B cell (primary cell): Measurements from ENCODE around the gene PGS1. TPM values are rescaled to one million over a fixed set of nuclear protein-coding genes. Genes with fewer than 3 reads are reported as not detected.

Experiments
- ATAC-seq: fragments of 200-7000 bp; cut with Tn5 transposase; one replicate; pipeline ENCODE4 v1.10.0; 2021; ENCODE audit warnings: low read depth, mild to moderate bottlenecking, moderate number of reproducible peaks, moderate library complexity
- CTCF ChIA-PET: fragments of 350-600 bp; sonication (Branson Sonifier 250); formaldehyde crosslinking; loops from one replicate; lab custom pipeline; 2021; ENCODE audit warnings: antibody characterized with exemption, inconsistent platforms; lab: Charles Lee
- POLR2A ChIA-PET: fragments of 350-600 bp; sonication (Branson Sonifier 250); formaldehyde crosslinking; loops from one replicate; lab custom pipeline; 2021; ENCODE audit warnings: antibody characterized with exemption; lab: Charles Lee
- DNase-seq: peaks from one replicate; pipeline ENCODE4 v3.0.0; 2013
- H2AFZ ChIP-seq: 2 replicates; pipeline ENCODE4 v1.6.1; 2012; ENCODE audit warnings: mild to moderate bottlenecking, low read depth, low read length; ENCODE audit not compliant: insufficient read depth, poor library complexity, severe bottlenecking
- H3K27ac ChIP-seq, 2 donors: 1 replicate in 1 of 2; 2 replicates in 1 of 2; pipeline ENCODE4 v1.5.1; 2012 to 2013; ENCODE audit warnings: low read length in 2 of 2, mild to moderate bottlenecking in 2 of 2, moderate library complexity in 1 of 2
- H3K27me3 ChIP-seq, 4 experiments: fragments of 200-600 bp in 1 of 4; sonication (generic) in 1 of 4; replicated peaks in 1 of 4; 1 replicate in 2 of 4; 2 replicates in 2 of 4; pipeline versions ENCODE4 v1.6.1 to v1.7.0; 2013 to 2016; ENCODE audit warnings: low read length in 3 of 4, mild to moderate bottlenecking in 2 of 4, mixed read lengths in 1 of 4, moderate library complexity in 1 of 4; ENCODE audit not compliant: insufficient read depth in 4 of 4, control insufficient read depth in 3 of 4; ENCODE audit errors: control extremely low read depth in 1 of 4
- H3K36me3 ChIP-seq, 2 experiments: replicated peaks in 1 of 2; 1 replicate in 1 of 2; 2 replicates in 1 of 2; pipeline versions ENCODE4 v1.6.1 to v1.7.1; 2013; ENCODE audit warnings: low read length in 1 of 2; ENCODE audit not compliant: insufficient read depth in 2 of 2, control insufficient read depth in 1 of 2; ENCODE audit errors: control extremely low read depth in 1 of 2, extremely low read depth in 1 of 2
- H3K4me1 ChIP-seq, 2 donors: fragments of 200-600 bp in 1 of 2; sonication (generic) in 1 of 2; 1 replicate in 1 of 2; 2 replicates in 1 of 2; pipeline versions ENCODE4 v1.5.1 to v1.6.1; 2013 to 2017; ENCODE audit warnings: low read length in 2 of 2; ENCODE audit not compliant: control insufficient read depth in 2 of 2, insufficient read depth in 2 of 2
- H3K4me2 ChIP-seq: replicated peaks from 2 replicates; pipeline ENCODE3; 2012; ENCODE audit warnings: mild to moderate bottlenecking, low read depth, low read length; ENCODE audit not compliant: poor library complexity, severe bottlenecking
- H3K4me3 ChIP-seq, 5 experiments: fragments of 200-600 bp in 1 of 5; sonication (generic) in 1 of 5; 1 replicate in 3 of 5; 2 replicates in 2 of 5; pipeline versions ENCODE4 v1.5.1 to v1.7.0; 2011 to 2016; ENCODE audit warnings: low read length in 4 of 5, mild to moderate bottlenecking in 4 of 5, low read depth in 2 of 5, control low read depth in 1 of 5, moderate library complexity in 1 of 5; ENCODE audit not compliant: insufficient read depth in 1 of 5; ENCODE audit errors: control extremely low read depth in 1 of 5, extremely low read depth in 1 of 5
- H3K79me2 ChIP-seq: fragments of 200-600 bp; sonication (generic); one replicate; pipeline ENCODE4 v1.6.0; 2016; ENCODE audit warnings: low read length; ENCODE audit not compliant: control insufficient read depth, insufficient read depth
- H3K9ac ChIP-seq: fragments of 200-600 bp; sonication (generic); 2 replicates; pipeline ENCODE4 v1.6.1; 2017; ENCODE audit warnings: mild to moderate bottlenecking, low read length, moderate library complexity
- H3K9me3 ChIP-seq, 3 donors: one replicate each; pipeline versions ENCODE4 v1.6.1 to v1.7.1; 2013; ENCODE audit warnings: low read length in 2 of 3; ENCODE audit not compliant: control insufficient read depth in 2 of 3, insufficient read depth in 1 of 3; ENCODE audit errors: control extremely low read depth in 1 of 3
- H4K20me1 ChIP-seq: 2 replicates; pipeline ENCODE4 v1.6.0; 2012; ENCODE audit warnings: mild to moderate bottlenecking, low read length; ENCODE audit not compliant: insufficient read depth, control insufficient read depth, poor library complexity, severe bottlenecking
- H3K27ac Mint-ChIP-seq: one replicate; pipeline ENCODE4 v1.8.0; 2021; ENCODE audit warnings: mixed read lengths
- H3K27me3 Mint-ChIP-seq: one replicate; pipeline ENCODE4 v1.8.0; 2021; ENCODE audit warnings: mixed read lengths
- H3K4me1 Mint-ChIP-seq: one replicate; pipeline ENCODE4 v1.8.0; 2021; ENCODE audit warnings: mixed read lengths
- H3K4me3 Mint-ChIP-seq: one replicate; pipeline ENCODE4 v1.8.0; 2021; ENCODE audit warnings: mixed read lengths
- H3K9me3 Mint-ChIP-seq: one replicate; pipeline ENCODE4 v1.8.0; 2022; ENCODE audit warnings: mixed read lengths; ENCODE audit not compliant: insufficient read depth
- EZH2 ChIP-seq: IDR thresholded peaks from 2 replicates; pipeline ENCODE4 v1.6.1; 2012; ENCODE audit warnings: borderline replicate concordance, low read depth, mild to moderate bottlenecking, moderate library complexity, low read length; ENCODE audit not compliant: insufficient read depth, poor library complexity, severe bottlenecking
- WGBS: methylation state at CpG from one replicate; pipeline ENCODE4 v1.1.5; 2013; ENCODE audit warnings: missing lambda C conversion rate; ENCODE audit not compliant: insufficient coverage; 5-methylcytosine and 5-hydroxymethylcytosine counted together
- intact Hi-C: fragments of 100-400 bp; cut with micrococcal nuclease; formaldehyde crosslinking; loops from one replicate; pipeline ENCODE4 v1.10.0; 2022
- polyA plus RNA-seq: library from polyadenylated mRNA; depleted of rRNA; stranded (reverse); fragments of >200 nt; gene quantifications from 2 replicates; pipeline ENCODE4 v1.2.3, GENCODE V29; 2012
- total RNA-seq, 2 donors: library from RNA; stranded (reverse); fragments of 120-200 nt in 1 of 2; gene quantifications; 1 replicate in 1 of 2; 2 replicates in 1 of 2; pipeline versions ENCODE4 v1.2.3 to v1.2.4, GENCODE V29; 2013 to 2022
- TF ChIP-seq, protein P1 (sequence below): fragments of 200-600 bp; IDR thresholded peaks from one replicate; pipeline ENCODE4 v1.8.0; 2022; ENCODE audit warnings: antibody characterized with exemption, mild to moderate bottlenecking

Gene PGS1
- total and polyA plus RNA-seq, 2 donors (not counting 1 experiment from before 2014, with no cell fraction given) = 85.1 to 88.3 TPM

GRCh38 chr17:78353834-78354233 is 24.6 kb upstream of the PGS1 start:
- TF ChIP-seq, protein P1, sequence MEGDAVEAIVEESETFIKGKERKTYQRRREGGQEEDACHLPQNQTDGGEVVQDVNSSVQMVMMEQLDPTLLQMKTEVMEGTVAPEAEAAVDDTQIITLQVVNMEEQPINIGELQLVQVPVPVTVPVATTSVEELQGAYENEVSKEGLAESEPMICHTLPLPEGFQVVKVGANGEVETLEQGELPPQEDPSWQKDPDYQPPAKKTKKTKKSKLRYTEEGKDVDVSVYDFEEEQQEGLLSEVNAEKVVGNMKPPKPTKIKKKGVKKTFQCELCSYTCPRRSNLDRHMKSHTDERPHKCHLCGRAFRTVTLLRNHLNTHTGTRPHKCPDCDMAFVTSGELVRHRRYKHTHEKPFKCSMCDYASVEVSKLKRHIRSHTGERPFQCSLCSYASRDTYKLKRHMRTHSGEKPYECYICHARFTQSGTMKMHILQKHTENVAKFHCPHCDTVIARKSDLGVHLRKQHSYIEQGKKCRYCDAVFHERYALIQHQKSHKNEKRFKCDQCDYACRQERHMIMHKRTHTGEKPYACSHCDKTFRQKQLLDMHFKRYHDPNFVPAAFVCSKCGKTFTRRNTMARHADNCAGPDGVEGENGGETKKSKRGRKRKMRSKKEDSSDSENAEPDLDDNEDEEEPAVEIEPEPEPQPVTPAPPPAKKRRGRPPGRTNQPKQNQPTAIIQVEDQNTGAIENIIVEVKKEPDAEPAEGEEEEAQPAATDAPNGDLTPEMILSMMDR = no peak
- TF ChIP-seq EZH2 = no peak
- DNase-seq = no peak
- intact Hi-C loops = no loop called here
- ChIA-PET CTCF (no interaction called here), POLR2A (interaction anchor here (0.6 to 0.7 kb wide), 3 partner anchors 13 to 896 kb away, joined by 3 to 5 read pairs (median 3); no protein-coding TSS in a partner anchor)
- Histone ChIP-seq H3K36me3 (peaks cover 0 to 4% of the 10 kb centered on the region in 2 experiments), H3K27ac (no peak overlapping the region), H3K4me2 (no peak overlapping the region), H4K20me1 (peaks cover 13% of the 10 kb centered on the region), H3K9ac (no peak overlapping the region), H3K9me3 (peaks cover 0 to 9% (median 0%) of the 10 kb centered on the region in 3 donors), H3K4me3 (no peak overlapping the region), H3K79me2 (no peaks in the 10 kb centered on the region), H2AFZ (no peak overlapping the region), H3K4me1 (peaks cover 60 to 87% of the 10 kb centered on the region in 2 donors), H3K27me3 (peaks cover 0 to 24% (median 4%) of the 10 kb centered on the region in 4 experiments)
- ATAC-seq = no peak
- no peak overlapping the region for H3K27ac Mint-ChIP-seq
- WGBS = 100% methylated on average over 1 of the region's 8 CpGs
- H3K4me1 Mint-ChIP-seq = peaks cover 74% of the 10 kb centered on the region
- no peaks in the 10 kb centered on the region for H3K9me3 Mint-ChIP-seq
- no peaks in the 10 kb centered on the region for H3K27me3 Mint-ChIP-seq
- peak overlapping the region; percentile 84 for H3K4me3 Mint-ChIP-seq

DNA sequence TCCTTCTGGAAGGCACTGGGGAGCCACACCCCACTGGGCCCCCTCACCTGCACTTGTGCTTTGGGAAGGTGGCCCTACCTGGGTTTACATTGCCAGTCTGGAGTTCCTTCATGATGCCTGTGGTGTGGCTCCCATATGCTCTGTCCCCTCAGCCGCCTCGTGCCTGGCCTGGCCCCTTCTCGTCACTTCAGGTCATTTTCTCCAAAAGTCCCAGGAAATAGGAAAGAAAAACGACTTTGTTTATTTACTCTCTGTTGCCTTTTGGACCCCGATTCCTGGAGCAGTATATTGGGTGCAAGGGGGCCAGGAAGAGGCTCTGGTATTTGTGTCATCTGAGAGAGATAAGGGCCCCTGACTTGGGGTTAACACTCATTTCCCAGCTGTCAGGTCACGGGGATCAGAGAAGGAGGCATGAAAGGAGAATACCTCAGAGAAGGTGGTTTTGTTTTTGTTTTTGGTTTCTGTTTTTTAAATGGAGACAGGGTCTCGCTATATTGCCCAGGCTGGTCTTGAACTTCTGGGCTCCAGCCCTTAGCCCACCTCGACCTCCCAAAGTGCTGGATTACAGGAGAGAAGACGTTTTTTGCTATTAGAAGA is 23.3 kb upstream of the PGS1 start:
- peak overlapping the region; percentile 2 to 47 for H3K27ac ChIP-seq
- POLR2A ChIA-PET = interaction anchor here (1.9 kb wide), 1 partner anchor 17 kb away, joined by 7 read pairs; no protein-coding TSS in a partner anchor
- H3K9ac ChIP-seq = no peak overlapping the region
- peaks cover 0 to 29% (median 4%) of the 10 kb centered on the region in 4 experiments for H3K27me3 ChIP-seq
- no peaks in the 10 kb centered on the region for H3K79me2 ChIP-seq
- H3K9me3 ChIP-seq = peaks cover 0 to 9% (median 0%) of the 10 kb centered on the region in 3 donors
- Mint-ChIP-seq H3K27ac (peak overlapping the region; percentile 86), H3K27me3 (no peaks in the 10 kb centered on the region), H3K4me3 (peak overlapping the region; percentile 83), H3K9me3 (no peaks in the 10 kb centered on the region), H3K4me1 (peaks cover 64% of the 10 kb centered on the region)
- CTCF ChIA-PET = interaction anchor here (1.4 kb wide), 1 partner anchor 66 kb away, joined by 8 read pairs; no protein-coding TSS in a partner anchor
- intact Hi-C loops = no loop called here
- 76% methylated on average over 8 of the region's 9 CpGs for WGBS
- DNase-seq (peak; percentile 52), ATAC-seq (no peak)
- H3K36me3 ChIP-seq = peaks cover 0 to 4% of the 10 kb centered on the region in 2 experiments
- H3K4me3 ChIP-seq = no peak overlapping the region
- H3K4me2 ChIP-seq = no peak overlapping the region
- peaks cover 55 to 82% of the 10 kb centered on the region in 2 donors for H3K4me1 ChIP-seq
- TF ChIP-seq, protein P1 = no peak
- TF ChIP-seq EZH2 = no peak
- H4K20me1 ChIP-seq = peaks cover 13% of the 10 kb centered on the region
- H2AFZ ChIP-seq = no peak overlapping the region
